Upper lobe of left lung (tissue), 6 donors: Measurements from ENCODE around the gene SLC8B1. TPM values are rescaled to one million over a fixed set of nuclear protein-coding genes. Genes with fewer than 3 reads are reported as not detected.
A peak's percentile ranks its signal among the peaks of the same experiment; 100 is the strongest.

Experiments
- ATAC-seq, 2 donors: fragments of 200-7000 bp; cut with Tn5 transposase; one replicate each; pipeline ENCODE4 v1.9.1; 2022; ENCODE audit warnings: mild to moderate bottlenecking in 2 of 2, moderate library complexity in 2 of 2; ENCODE audit not compliant: low FRiP score in 2 of 2
- DNase-seq, 2 donors: peaks; one replicate each; pipeline ENCODE4 v3.0.0-alpha.2; 2019 to 2020
- H3K27ac ChIP-seq, 4 donors: fragments of 200-600 bp; sonication (generic); one replicate each; pipeline ENCODE4 v1.5.1; 2016 to 2019
- H3K27me3 ChIP-seq, 4 donors: fragments of 200-600 bp; sonication (generic); one replicate each; pipeline ENCODE4 v1.5.1; 2017 to 2019
- H3K36me3 ChIP-seq, 4 donors: fragments of 200-600 bp; sonication (generic); one replicate each; pipeline ENCODE4 v1.5.1; 2016 to 2019
- H3K4me1 ChIP-seq, 4 donors: fragments of 200-600 bp; sonication (generic); one replicate each; pipeline ENCODE4 v1.5.1; 2018 to 2019
- H3K4me3 ChIP-seq, 4 donors: fragments of 200-600 bp; sonication (generic); one replicate each; pipeline ENCODE4 v1.5.1; 2017 to 2019; ENCODE audit warnings: mild to moderate bottlenecking in 2 of 4, moderate library complexity in 1 of 4
- H3K9me3 ChIP-seq, 4 donors: fragments of 200-600 bp; sonication (generic); one replicate each; pipeline ENCODE4 v1.5.1; 2018 to 2019
- CTCF ChIP-seq, 6 experiments: fragments of 450-650 bp in 4 of 6; fragments of 200-600 bp in 2 of 6; sonication (generic) in 2 of 6; IDR thresholded peaks; one replicate each; pipeline ENCODE4 v1.5.1; 2016 to 2019; ENCODE audit warnings: antibody characterized with exemption in 6 of 6
- EP300 ChIP-seq, 4 donors: sonication (generic); formaldehyde crosslinking; IDR thresholded peaks; one replicate each; pipeline ENCODE4 v1.5.1; 2017; ENCODE audit warnings: antibody characterized with exemption in 4 of 4, control low read depth in 2 of 4
- POLR2A ChIP-seq, 4 donors: fragments of 450-650 bp; IDR thresholded peaks; one replicate each; pipeline ENCODE4 v1.5.1; 2016 to 2017; ENCODE audit warnings: antibody characterized with exemption in 4 of 4, mild to moderate bottlenecking in 2 of 4
- POLR2AphosphoS5 ChIP-seq, 2 donors: sonication (generic); formaldehyde crosslinking; IDR thresholded peaks; one replicate each; pipeline ENCODE4 v1.5.1; 2017; ENCODE audit warnings: antibody characterized with exemption in 2 of 2
- WGBS, 2 donors: methylation state at CpG; one replicate each; pipeline ENCODE4 v1.1.5; 2017 to 2018; 5-methylcytosine and 5-hydroxymethylcytosine counted together
- total RNA-seq, 6 donors: library from RNA; depleted of rRNA in 4 of 6; stranded (reverse); fragments of >200 nt in 4 of 6; gene quantifications; one replicate each; pipeline versions ENCODE4 v1.1.0 to v1.2.1, GENCODE V29; 2016 to 2021
- donor health status: DM: no; HTN: no; CAD: no; lungs with moderate emphysema.
- donor health status: DM: no; HTN: yes; CAD: no; lungs with severe emphysema.

SLC8B1 gene
- total RNA-seq, 6 donors from 2014 or later = 35.9 to 189 (median 44.5) TPM

DNA sequence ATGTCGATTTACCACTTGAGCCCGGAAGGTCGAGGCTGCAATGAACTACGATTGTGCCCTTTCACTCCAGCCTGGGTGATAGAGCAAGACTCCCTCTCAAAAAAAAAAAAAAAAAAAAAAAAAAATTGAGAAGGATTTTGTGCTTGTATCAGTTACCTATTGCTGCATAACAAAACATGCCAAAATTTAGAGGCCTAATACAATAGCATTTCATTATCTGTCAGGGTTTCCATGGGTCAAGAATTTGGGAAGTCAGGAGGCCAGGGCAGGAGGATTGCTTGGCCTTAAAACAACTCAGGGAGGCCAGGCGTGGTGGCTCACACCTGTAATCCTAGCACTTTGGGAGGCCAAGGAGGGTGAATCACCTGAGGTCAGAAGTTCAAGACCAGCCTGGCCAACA lies 4.6 kb upstream of the SLC8B1 start:
- no peak for ATAC-seq
- WGBS, 2 donors = 94 to 96% methylated on average over 5 of the region's 5 CpGs
- no peak overlapping the region for H3K27ac ChIP-seq

GRCh38 chr12:113333877-113334785 lies 778 bp downstream of the SLC8B1 start:
- peaks cover 0 to 33% (median 11%) of the 10 kb centered on the region in 4 donors for H3K36me3 ChIP-seq
- DNase-seq (peak in 1 of 2 donors; percentile 71), ATAC-seq (peak; percentile 53 to 58)
- WGBS, 2 donors = 15 to 22% methylated on average over 22 to 27 of the region's 27 CpGs
- H3K4me1 ChIP-seq = peaks cover 20 to 31% (median 27%) of the 10 kb centered on the region in 4 donors
- peak overlapping the region; percentile 79 to 95 (median 89) for H3K27ac ChIP-seq
- peak overlapping the region; percentile 71 to 91 (median 84) for H3K4me3 ChIP-seq
- no peaks in the 10 kb centered on the region for H3K9me3 ChIP-seq
- no peak for TF ChIP-seq CTCF (IDR thresholded peaks at IDR 0.05)
- TF ChIP-seq POLR2A (IDR thresholded peaks at IDR 0.05) = peak in 1 of 4 donors; percentile 44
- no peaks in the 10 kb centered on the region for H3K27me3 ChIP-seq

More for the DNA sequence above, 4.6 kb upstream of the SLC8B1 start:
- no peaks in the 10 kb centered on the region for H3K36me3 ChIP-seq
- H3K9me3 ChIP-seq = no peaks in the 10 kb centered on the region
- H3K4me1 ChIP-seq = peaks cover 0 to 8% (median 7%) of the 10 kb centered on the region in 4 donors
- TF ChIP-seq POLR2A (IDR thresholded peaks at IDR 0.05) = no peak
- no peak for TF ChIP-seq CTCF (IDR thresholded peaks at IDR 0.05)
- no peak for TF ChIP-seq EP300 (IDR thresholded peaks at IDR 0.05)
- TF ChIP-seq POLR2AphosphoS5 (IDR thresholded peaks at IDR 0.05) = no peak
- H3K27me3 ChIP-seq = no peaks in the 10 kb centered on the region
- DNase-seq = no peak
- H3K4me3 ChIP-seq = no peak overlapping the region

- Histone ChIP-seq H3K4me1 (peaks cover 21 to 38% (median 30%) of the 10 kb centered on the region in 4 donors), H3K9me3 (no peaks in the 10 kb centered on the region), H3K27me3 (no peaks in the 10 kb centered on the region), H3K36me3 (peaks cover 0 to 37% (median 12%) of the 10 kb centered on the region in 4 donors), H3K4me3 (peak overlapping the region in 3 of 4 donors; percentile 71 to 91 (median 78)), H3K27ac (peak overlapping the region in 2 of 4 donors; percentile 11 to 92)
- DNase-seq (no peak), ATAC-seq (no peak)
- TF ChIP-seq EP300 (IDR thresholded peaks at IDR 0.05) (no peak), CTCF (IDR thresholded peaks at IDR 0.05) (no peak), POLR2AphosphoS5 (IDR thresholded peaks at IDR 0.05) (no peak), POLR2A (IDR thresholded peaks at IDR 0.05) (no peak)
- 60 to 84% methylated on average over 1 to 5 of the region's 5 CpGs for WGBS, 2 donors
Observed at GRCh38 chr12:113333418-113333750, 1.5 kb downstream of the SLC8B1 start.

DNA sequence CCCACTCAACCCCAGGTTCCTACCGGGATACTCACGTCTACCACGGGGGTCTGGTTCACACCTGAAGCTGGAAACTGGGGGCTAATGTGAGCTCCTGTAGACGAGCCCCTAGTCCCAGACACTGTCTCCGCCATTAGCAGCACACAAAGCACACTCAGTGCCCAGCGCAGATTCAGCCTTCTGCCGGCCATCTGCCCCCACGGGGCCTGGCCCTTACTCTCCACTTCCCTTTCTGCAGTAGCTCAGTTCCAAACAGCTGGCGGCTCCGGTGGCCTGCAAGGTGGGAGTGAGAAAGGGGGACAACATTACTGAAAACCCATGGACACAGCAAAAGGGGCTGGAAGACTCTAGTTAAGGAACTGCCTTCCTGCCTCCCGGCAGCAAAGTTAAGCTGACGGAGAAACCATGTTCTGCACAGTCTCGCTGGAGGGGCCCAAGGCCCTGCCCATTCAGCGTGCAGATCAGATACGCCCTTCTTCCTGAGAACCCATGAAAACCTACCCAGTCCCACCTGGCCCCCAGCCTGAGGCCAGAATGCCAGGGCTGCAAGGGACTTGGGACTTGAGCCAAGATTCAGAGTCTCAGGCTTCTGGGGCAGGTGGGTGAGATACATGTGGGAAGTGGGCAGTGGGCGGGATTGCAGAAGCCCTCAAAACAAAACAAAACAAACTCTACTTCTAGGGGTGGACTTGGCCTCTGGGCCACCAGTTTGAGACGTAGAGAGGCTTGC lies 2.1 kb downstream of the SLC8B1 start:
- DNase-seq = no peak
- 85 to 88% methylated on average over 8 to 17 of the region's 17 CpGs for WGBS, 2 donors
- H3K27ac ChIP-seq = peak overlapping the region in 2 of 4 donors; percentile 11 to 92
- H3K4me1 ChIP-seq = peaks cover 21 to 38% (median 30%) of the 10 kb centered on the region in 4 donors
- TF ChIP-seq POLR2A (IDR thresholded peaks at IDR 0.05) (no peak), CTCF (IDR thresholded peaks at IDR 0.05) (no peak), POLR2AphosphoS5 (IDR thresholded peaks at IDR 0.05) (no peak), EP300 (IDR thresholded peaks at IDR 0.05) (no peak)
- H3K9me3 ChIP-seq = no peaks in the 10 kb centered on the region
- H3K4me3 ChIP-seq = peak overlapping the region in 2 of 4 donors; percentile 71 to 78
- H3K27me3 ChIP-seq = no peaks in the 10 kb centered on the region
- peaks cover 0 to 37% (median 13%) of the 10 kb centered on the region in 4 donors for H3K36me3 ChIP-seq
- no peak for ATAC-seq
